Measurements from ENCODE around the gene IL1R1.

IL1R1 gene

DNA sequence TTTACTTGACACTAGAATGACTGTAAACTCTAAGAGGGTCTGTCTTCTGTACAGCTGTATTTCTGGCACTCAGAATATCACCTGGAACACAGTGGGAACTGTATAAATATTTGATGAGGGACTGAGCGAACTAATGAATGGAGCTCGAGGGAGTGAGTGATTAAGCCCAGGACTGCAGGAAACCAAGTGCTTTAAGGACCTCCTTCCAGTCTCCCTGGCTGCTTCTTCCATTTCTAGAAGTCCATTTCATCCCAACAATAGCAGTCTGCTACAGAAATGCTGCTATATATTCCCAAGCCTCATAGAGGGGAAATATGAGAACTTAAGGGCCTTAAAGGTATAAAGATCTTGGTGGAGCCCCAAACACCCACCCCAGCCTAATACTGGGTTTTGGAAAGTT lies 41.5 kb downstream of the IL1R1 start:
- ChIA-PET CTCF (interaction anchor here (1.0 to 1.5 kb wide), 2 partner anchors 28 to 56 kb away, joined by 3 to 5 read pairs; no protein-coding TSS in a partner anchor), POLR2A (no interaction called here)
- no peak for DNase-seq (ENCODE audit: extremely low spot score)
- TF ChIP-seq, protein P1, sequence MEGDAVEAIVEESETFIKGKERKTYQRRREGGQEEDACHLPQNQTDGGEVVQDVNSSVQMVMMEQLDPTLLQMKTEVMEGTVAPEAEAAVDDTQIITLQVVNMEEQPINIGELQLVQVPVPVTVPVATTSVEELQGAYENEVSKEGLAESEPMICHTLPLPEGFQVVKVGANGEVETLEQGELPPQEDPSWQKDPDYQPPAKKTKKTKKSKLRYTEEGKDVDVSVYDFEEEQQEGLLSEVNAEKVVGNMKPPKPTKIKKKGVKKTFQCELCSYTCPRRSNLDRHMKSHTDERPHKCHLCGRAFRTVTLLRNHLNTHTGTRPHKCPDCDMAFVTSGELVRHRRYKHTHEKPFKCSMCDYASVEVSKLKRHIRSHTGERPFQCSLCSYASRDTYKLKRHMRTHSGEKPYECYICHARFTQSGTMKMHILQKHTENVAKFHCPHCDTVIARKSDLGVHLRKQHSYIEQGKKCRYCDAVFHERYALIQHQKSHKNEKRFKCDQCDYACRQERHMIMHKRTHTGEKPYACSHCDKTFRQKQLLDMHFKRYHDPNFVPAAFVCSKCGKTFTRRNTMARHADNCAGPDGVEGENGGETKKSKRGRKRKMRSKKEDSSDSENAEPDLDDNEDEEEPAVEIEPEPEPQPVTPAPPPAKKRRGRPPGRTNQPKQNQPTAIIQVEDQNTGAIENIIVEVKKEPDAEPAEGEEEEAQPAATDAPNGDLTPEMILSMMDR (IDR thresholded peaks at IDR 0.05; ENCODE audit: control extremely low read depth, extremely low read depth, low read depth, missing control alignments) = no peak

DNA sequence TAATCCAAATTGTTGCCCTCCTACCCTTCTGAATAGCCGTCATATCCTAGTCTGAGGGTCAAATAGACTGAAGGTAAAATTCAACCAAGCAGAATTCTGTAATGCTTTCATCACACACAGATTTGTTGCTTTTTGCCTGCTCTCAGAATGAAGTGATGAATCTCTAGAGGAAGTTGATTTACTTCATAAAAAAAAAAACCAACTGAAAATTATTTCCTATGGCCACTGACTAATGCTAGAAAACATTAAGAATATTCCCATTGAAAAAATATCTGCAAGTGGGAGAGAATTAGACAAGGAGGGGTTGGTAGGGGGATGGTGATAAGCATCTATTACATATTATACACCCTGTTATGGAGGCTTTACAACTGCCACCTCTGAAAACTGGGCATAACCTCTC lies 42.0 kb downstream of the IL1R1 start:
- TF ChIP-seq, protein P1 (IDR thresholded peaks at IDR 0.05; ENCODE audit: control extremely low read depth, extremely low read depth, low read depth, missing control alignments) = no peak
- ChIA-PET CTCF (interaction anchor here (2.4 kb wide), 1 partner anchor 57 kb away, joined by 5 read pairs; no protein-coding TSS in a partner anchor), POLR2A (no interaction called here)
- no peak for DNase-seq (ENCODE audit: extremely low spot score)

DNA sequence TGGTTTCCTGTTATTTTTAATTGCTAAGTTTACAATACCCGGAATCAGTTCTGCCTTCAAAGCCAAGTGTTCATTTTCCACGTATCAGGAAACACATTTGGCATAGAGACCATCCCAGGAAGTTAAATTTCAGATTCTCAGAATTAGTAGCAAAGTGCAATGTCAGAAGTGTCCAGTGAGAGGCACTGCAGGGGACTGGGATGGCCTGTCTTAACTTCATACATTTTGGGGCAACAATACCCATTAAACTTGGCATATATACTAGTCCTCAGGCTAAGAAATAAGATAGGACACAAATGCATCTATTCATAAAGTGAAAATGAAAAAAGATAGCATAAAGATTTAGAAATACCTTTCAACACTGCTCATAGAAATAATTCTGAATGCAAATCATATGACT lies 42.8 kb downstream of the IL1R1 start:
- ChIA-PET CTCF (interaction anchor here (2.4 kb wide), 1 partner anchor 56 kb away, joined by 5 read pairs; no protein-coding TSS in a partner anchor), POLR2A (no interaction called here)
- DNase-seq (ENCODE audit: extremely low spot score) = no peak
- TF ChIP-seq, protein P1 (IDR thresholded peaks at IDR 0.05; ENCODE audit: control extremely low read depth, extremely low read depth, low read depth, missing control alignments) = no peak

DNA sequence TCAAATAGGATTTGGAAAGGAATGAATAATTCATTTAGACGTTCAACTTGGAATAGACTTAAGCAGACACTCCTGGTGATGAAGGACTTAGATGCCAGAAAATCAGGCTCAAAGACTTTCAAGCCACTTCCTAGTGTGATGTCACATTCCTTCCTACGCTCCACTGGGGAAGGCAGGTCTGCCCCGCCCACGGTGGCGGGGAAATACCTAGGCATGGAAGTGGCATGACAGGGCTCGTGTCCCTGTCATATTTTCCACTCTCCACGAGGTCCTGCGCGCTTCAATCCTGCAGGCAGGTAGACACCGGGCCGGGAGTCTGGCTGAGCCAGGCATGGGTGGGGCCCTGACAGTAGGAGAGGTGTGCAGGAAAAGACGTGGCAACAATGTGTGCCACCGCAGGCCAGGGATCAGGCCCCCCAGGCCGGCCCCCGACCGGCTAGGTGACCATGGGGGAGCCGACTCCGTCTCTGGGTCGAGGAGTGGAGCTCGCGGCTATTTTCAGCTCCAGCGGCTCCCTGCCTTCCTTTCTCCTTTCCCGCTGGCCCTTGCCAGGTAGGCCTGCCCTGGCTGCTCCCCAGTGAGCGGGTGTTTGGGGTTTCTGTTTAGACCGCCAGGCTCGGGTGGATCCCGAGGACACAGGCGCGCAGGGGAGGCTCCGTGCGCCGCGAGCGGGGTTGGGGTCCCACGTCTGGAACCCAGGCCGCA lies 44.4 kb downstream of the IL1R1 start, which contains the start of gene IL1RL2:
TSS of gene IL1RL2 (plus strand) at position 233 of the 705 bp plus-strand sequence. CDS start 845 bp downstream, outside the sequence.
- ChIA-PET CTCF (interaction anchor here (2.4 kb wide), 1 partner anchor 54 kb away, joined by 5 read pairs; no protein-coding TSS in a partner anchor), POLR2A (no interaction called here)
- TF ChIP-seq, protein P1 (IDR thresholded peaks at IDR 0.05; ENCODE audit: control extremely low read depth, extremely low read depth, low read depth, missing control alignments) = no peak
- no peak for DNase-seq (ENCODE audit: extremely low spot score)

DNA sequence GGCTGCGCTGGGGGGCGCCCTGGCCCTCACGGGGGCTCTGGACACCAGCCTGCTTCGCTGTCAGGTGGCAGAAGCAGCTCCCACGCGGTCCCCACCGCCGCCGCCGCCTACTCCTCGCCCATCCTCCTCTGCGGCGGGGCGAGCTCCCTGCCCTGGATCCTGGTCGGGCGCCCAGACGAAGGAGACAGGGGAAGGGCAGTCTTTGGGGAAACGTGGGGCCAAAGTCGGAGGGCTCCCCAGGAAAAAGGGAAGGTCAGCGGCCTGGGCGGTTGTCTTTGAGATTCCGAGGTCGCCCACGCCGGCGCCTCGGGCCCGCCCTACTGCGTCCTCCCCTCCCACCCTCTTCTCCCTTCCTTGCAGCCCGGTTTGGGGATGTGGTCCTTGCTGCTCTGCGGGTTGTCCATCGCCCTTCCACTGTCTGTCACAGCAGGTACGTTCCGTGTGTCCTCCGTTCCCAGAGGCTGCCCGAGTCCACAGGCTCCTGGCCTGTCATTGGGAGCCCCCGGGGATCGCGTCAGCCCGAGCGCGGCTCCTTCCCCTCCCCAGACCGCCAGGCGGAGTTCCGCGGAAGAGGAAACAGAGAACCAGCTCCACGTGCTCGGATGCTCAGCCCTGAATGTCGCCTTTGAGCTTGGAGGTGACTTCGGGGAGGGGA lies 45.1 kb downstream of the IL1R1 start:
- TF ChIP-seq, protein P1 (IDR thresholded peaks at IDR 0.05; ENCODE audit: control extremely low read depth, extremely low read depth, low read depth, missing control alignments) = no peak
- DNase-seq (ENCODE audit: extremely low spot score) = peak; percentile 16
- POLR2A ChIA-PET = no interaction called here
- CTCF ChIA-PET = no interaction called here

DNA sequence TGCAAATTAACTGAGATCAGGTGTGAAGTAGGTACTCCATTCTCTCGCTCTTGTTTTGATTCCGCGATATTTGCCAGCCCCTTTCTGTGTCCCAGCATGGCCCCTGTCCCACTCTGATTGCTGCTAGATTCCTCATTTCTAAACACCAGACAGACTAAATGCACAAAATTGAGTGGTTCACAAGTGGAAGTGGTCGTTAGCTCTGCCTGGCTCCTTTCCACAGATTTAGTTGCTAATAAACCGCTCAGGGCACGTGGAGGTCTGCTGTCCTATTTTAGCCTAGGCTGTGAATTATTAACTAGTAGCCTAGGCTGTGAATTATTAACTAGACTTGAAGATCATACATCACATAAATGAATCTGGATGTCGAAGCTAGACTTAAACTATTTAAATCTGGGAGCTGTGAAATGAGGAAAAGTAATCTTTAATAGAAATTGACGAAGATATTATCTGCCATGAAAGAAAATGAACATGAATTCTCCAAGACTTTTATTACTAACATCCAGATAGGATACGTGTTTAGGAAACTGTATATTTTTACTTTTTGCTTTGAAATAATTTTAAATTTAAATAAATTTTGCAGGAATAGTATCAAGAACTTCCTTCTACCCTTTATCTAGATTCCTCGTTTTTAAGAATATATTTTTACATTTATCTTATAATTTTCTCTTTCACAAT lies 48.0 kb downstream of the IL1R1 start:
- DNase-seq (ENCODE audit: extremely low spot score) = no peak
- ChIA-PET CTCF (interaction anchor here (1.5 kb wide), 1 partner anchor 50 kb away, joined by 4 read pairs; no protein-coding TSS in a partner anchor), POLR2A (no interaction called here)
- TF ChIP-seq, protein P1 (IDR thresholded peaks at IDR 0.05; ENCODE audit: control extremely low read depth, extremely low read depth, low read depth, missing control alignments) = no peak
